GM19324 (cell line): Measurements from ENCODE around the gene ARMH1.
"Not testable (repeated sequence)": the region's sequence is repeated elsewhere in the genome, so short reads cannot be mapped to it uniquely, and the experiment has no call there.

Experiments
- ATAC-seq: cut with Tn5 transposase; IDR thresholded peaks from one replicate; pipeline ENCODE4 v1.9.1; 2021; ENCODE audit warnings: mild to moderate bottlenecking, moderate library complexity; ENCODE audit not compliant: unreplicated experiment, low FRiP score

Gene ARMH1

DNA sequence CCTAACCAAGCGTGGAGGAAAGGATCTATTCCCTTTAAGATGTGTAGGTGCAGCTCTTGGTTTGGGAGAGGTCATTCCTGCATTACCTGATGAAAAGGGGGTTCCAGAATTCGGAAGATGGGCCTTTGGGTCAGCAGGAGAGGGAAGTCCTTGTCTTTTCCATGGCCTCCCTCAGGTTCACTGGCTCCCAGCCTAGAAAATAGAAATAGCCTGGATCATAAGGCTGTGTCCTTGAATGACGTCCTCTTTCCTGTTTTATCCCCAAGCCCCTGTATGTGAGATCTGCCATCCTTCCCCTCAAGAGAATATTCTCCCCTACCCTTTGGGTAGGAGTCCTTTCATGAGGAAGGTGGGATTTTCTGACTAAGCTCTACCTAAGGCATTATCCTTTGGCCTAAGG is 86.4 kb downstream of the ARMH1 start:
- ATAC-seq: no peak

DNA sequence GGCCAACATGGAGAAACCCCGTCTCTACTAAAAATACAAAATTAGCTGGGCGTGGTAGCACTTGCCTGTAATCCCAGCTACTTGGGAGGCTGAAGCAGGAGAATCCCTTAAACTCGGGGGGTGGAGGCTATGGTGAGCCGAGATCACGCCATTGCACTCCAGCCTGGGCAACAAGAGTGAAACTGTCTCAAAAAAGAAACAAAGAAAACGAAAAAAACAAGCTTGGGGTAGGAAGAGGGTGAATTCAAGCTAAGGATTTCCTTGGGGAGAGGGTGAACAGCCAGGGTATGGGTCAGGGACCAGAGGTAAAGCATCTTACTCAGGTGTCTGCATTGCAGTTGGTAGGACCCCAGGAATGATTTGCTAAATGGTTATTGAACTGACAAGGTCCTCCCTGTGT is 91.9 kb downstream of the ARMH1 start:
- not testable (repeated sequence) for ATAC-seq
